Nephron (organoid): Measurements from ENCODE around the gene NFATC2.
A peak's percentile ranks its signal among the peaks of the same experiment; 100 is the strongest.
"Not testable (repeated sequence)": the region's sequence is repeated elsewhere in the genome, so short reads cannot be mapped to it uniquely, and the experiment has no call there.

Experiments used
- H3K27ac Mint-ChIP-seq, 3 experiments: 2 replicates each; pipeline ENCODE4 v1.8.0; 2020; ENCODE audit warnings: mixed read lengths in 3 of 3, mild to moderate bottlenecking in 2 of 3, moderate library complexity in 1 of 3
- H3K27me3 Mint-ChIP-seq: 2 replicates; pipeline ENCODE4 v1.8.0; 2021; ENCODE audit warnings: low read depth, mild to moderate bottlenecking, moderate library complexity, mixed read lengths
- H3K36me3 Mint-ChIP-seq: 2 replicates; pipeline ENCODE4 v1.8.0; 2020; ENCODE audit warnings: low read depth, mixed read lengths
- H3K4me1 Mint-ChIP-seq: 2 replicates; pipeline ENCODE4 v1.8.0; 2020; ENCODE audit warnings: mixed read lengths
- H3K4me3 Mint-ChIP-seq, 3 experiments: 2 replicates each; pipeline ENCODE4 v1.8.0; 2020; ENCODE audit warnings: mild to moderate bottlenecking in 3 of 3, mixed read lengths in 3 of 3, moderate library complexity in 2 of 3
- H3K9me3 Mint-ChIP-seq: 2 replicates; pipeline ENCODE4 v1.8.0; 2020; ENCODE audit warnings: mixed read lengths
- CTCF ChIP-seq, 3 experiments: fragments of 200-600 bp; sonication (generic); IDR thresholded peaks; one replicate each; pipeline ENCODE4 v1.5.0; 2021; ENCODE audit warnings: antibody characterized with exemption in 3 of 3; ENCODE audit not compliant: unreplicated experiment in 3 of 3

The NFATC2 gene

GRCh38 chr20:51350941-51351631 is 191.4 kb downstream of the NFATC2 start:
- H3K9me3 Mint-ChIP-seq = no peaks in the 10 kb centered on the region
- peaks cover 24% of the 10 kb centered on the region for H3K27me3 Mint-ChIP-seq
- H3K4me1 Mint-ChIP-seq = peaks cover 8% of the 10 kb centered on the region
- no peak for TF ChIP-seq CTCF (IDR thresholded peaks at IDR 0.05; ENCODE audit: unreplicated experiment in 3 of 3)
- H3K4me3 Mint-ChIP-seq = no peak overlapping the region
- peak overlapping the region in 1 of 3 experiments; percentile 44 for H3K27ac Mint-ChIP-seq
- no peaks in the 10 kb centered on the region for H3K36me3 Mint-ChIP-seq

GRCh38 chr20:51348876-51349275 is 193.6 kb downstream of the NFATC2 start:
- H3K4me3 Mint-ChIP-seq = no peak overlapping the region
- H3K27me3 Mint-ChIP-seq = peaks cover 28% of the 10 kb centered on the region
- no peak for TF ChIP-seq CTCF (IDR thresholded peaks at IDR 0.05; ENCODE audit: unreplicated experiment in 3 of 3)
- H3K4me1 Mint-ChIP-seq = peaks cover 8% of the 10 kb centered on the region
- no peak overlapping the region for H3K27ac Mint-ChIP-seq
- peaks cover 5% of the 10 kb centered on the region for H3K9me3 Mint-ChIP-seq
- no peaks in the 10 kb centered on the region for H3K36me3 Mint-ChIP-seq

- H3K36me3 Mint-ChIP-seq = no peaks in the 10 kb centered on the region
- H3K27ac Mint-ChIP-seq = no peak overlapping the region
- peaks cover 8% of the 10 kb centered on the region for H3K4me1 Mint-ChIP-seq
- no peak for TF ChIP-seq CTCF (IDR thresholded peaks at IDR 0.05; ENCODE audit: unreplicated experiment in 3 of 3)
- peaks cover 28% of the 10 kb centered on the region for H3K27me3 Mint-ChIP-seq
- H3K4me3 Mint-ChIP-seq = no peak overlapping the region
- H3K9me3 Mint-ChIP-seq = peaks cover 14% of the 10 kb centered on the region
These were observed 194.7 kb downstream of the NFATC2 start for GRCh38 chr20:51347831-51348230.

- Mint-ChIP-seq H3K27ac (no peak overlapping the region), H3K9me3 (peaks cover 16% of the 10 kb centered on the region), H3K4me1 (peaks cover 8% of the 10 kb centered on the region), H3K36me3 (no peaks in the 10 kb centered on the region), H3K4me3 (no peak overlapping the region), H3K27me3 (peaks cover 28% of the 10 kb centered on the region)
- TF ChIP-seq CTCF (IDR thresholded peaks at IDR 0.05; ENCODE audit: unreplicated experiment in 3 of 3) = no peak
These were observed 195.6 kb downstream of the NFATC2 start for GRCh38 chr20:51346686-51347485.

- H3K4me1 Mint-ChIP-seq = no peaks in the 10 kb centered on the region
These were observed 196.9 kb downstream of the NFATC2 start for GRCh38 chr20:51345601-51346101.

GRCh38 chr20:51343802-51344201 is 198.7 kb downstream of the NFATC2 start:
- not testable (repeated sequence) for H3K27ac Mint-ChIP-seq, H3K4me1 Mint-ChIP-seq, H3K36me3 Mint-ChIP-seq, H3K4me3 Mint-ChIP-seq
- H3K9me3 Mint-ChIP-seq = peaks cover 16% of the 10 kb centered on the region
- peaks cover 22% of the 10 kb centered on the region for H3K27me3 Mint-ChIP-seq

More at GRCh38 chr20:51345601-51346101, 196.9 kb downstream of the NFATC2 start:
- Mint-ChIP-seq H3K27ac (no peak overlapping the region), H3K36me3 (no peaks in the 10 kb centered on the region), H3K4me3 (no peak overlapping the region), H3K27me3 (peaks cover 22% of the 10 kb centered on the region), H3K9me3 (peaks cover 16% of the 10 kb centered on the region)
- TF ChIP-seq CTCF (IDR thresholded peaks at IDR 0.05; ENCODE audit: unreplicated experiment in 3 of 3) = no peak
